Fibroblast of lung (primary cell): ENCODE measurements around the gene ARFGAP2.

Source experiments
- CTCF ChIP-seq, 2 donors: IDR thresholded peaks in 1 of 2; conservative IDR thresholded peaks in 1 of 2; 1 replicate in 1 of 2; 2 replicates in 1 of 2; pipeline ENCODE4 v1.5.1; 2011 to 2012; ENCODE audit warnings: low read length in 2 of 2, control low read depth in 1 of 2, inconsistent platforms in 1 of 2, low read depth in 1 of 2, mild to moderate bottlenecking in 1 of 2
- EZH2 ChIP-seq: IDR thresholded peaks from 2 replicates; pipeline ENCODE4 v1.5.1; 2012; ENCODE audit warnings: low read length, control low read depth, mild to moderate bottlenecking; ENCODE audit errors: missing control alignments

- TF ChIP-seq CTCF (conservative IDR thresholded peaks at IDR 0.05 in 1 of 2, IDR thresholded peaks at IDR 0.05 in 1 of 2; ENCODE audit: low read depth in 1 of 2, low read length in 2 of 2): no peak
- TF ChIP-seq EZH2: no peak
Observed at GRCh38 chr11:47139878-47140277, 36.8 kb downstream of the ARFGAP2 start.
